Mesendoderm (in vitro differentiated cells): Measurements from ENCODE around the gene USP49.

Experiments used
- DNase-seq: peaks from one replicate; pipeline ENCODE4 v3.0.0; 2013
- H2AK5ac ChIP-seq: 2 replicates; pipeline ENCODE4 v1.6.1; 2013; ENCODE audit warnings: low read length, inconsistent platforms
- H2BK120ac ChIP-seq: 2 replicates; pipeline ENCODE4 v1.6.1; 2013; ENCODE audit warnings: low read depth, mild to moderate bottlenecking, low read length, moderate library complexity, mixed read lengths
- H2BK15ac ChIP-seq: replicated peaks from 2 replicates; pipeline ENCODE4 v1.6.1; 2013; ENCODE audit warnings: low read depth, mild to moderate bottlenecking, moderate library complexity
- H2BK5ac ChIP-seq: 2 replicates; pipeline ENCODE4 v1.6.1; 2013; ENCODE audit warnings: low read length, inconsistent platforms
- H3K18ac ChIP-seq: 2 replicates; pipeline ENCODE4 v1.6.1; 2013; ENCODE audit warnings: mild to moderate bottlenecking, low read length, mixed read lengths
- H3K23ac ChIP-seq: one replicate; pipeline ENCODE4 v1.6.1; 2013; ENCODE audit warnings: low read length
- H3K27ac ChIP-seq: 2 replicates; pipeline ENCODE4 v1.5.1; 2013; ENCODE audit warnings: low read depth, mild to moderate bottlenecking, inconsistent platforms, low read length, moderate library complexity
- H3K27me3 ChIP-seq: 2 replicates; pipeline ENCODE4 v1.6.1; 2013; ENCODE audit warnings: low read length, control low read depth, mild to moderate bottlenecking, inconsistent platforms; ENCODE audit not compliant: insufficient read depth, poor library complexity
- H3K36me3 ChIP-seq: 2 replicates; pipeline ENCODE4 v1.6.1; 2013; ENCODE audit warnings: low read length, inconsistent platforms; ENCODE audit not compliant: control insufficient read depth, insufficient read depth
- H3K4ac ChIP-seq: one replicate; pipeline ENCODE4 v1.6.1; 2013; ENCODE audit warnings: low read depth, mild to moderate bottlenecking, low read length, moderate library complexity
- H3K4me1 ChIP-seq: 2 replicates; pipeline ENCODE4 v1.6.1; 2013; ENCODE audit warnings: low read depth, low read length, inconsistent platforms; ENCODE audit not compliant: control insufficient read depth
- H3K4me2 ChIP-seq: 2 replicates; pipeline ENCODE4 v1.6.1; 2013; ENCODE audit warnings: low read length
- H3K4me3 ChIP-seq: 2 replicates; pipeline ENCODE4 v1.5.1; 2013; ENCODE audit warnings: mild to moderate bottlenecking, low read length
- H3K56ac ChIP-seq: one replicate; pipeline ENCODE4 v1.6.1; 2013; ENCODE audit warnings: low read length
- H3K79me1 ChIP-seq: 2 replicates; pipeline ENCODE4 v1.6.1; 2013; ENCODE audit warnings: low read length, inconsistent platforms
- H3K79me2 ChIP-seq: 2 replicates; pipeline ENCODE4 v1.6.1; 2013; ENCODE audit warnings: mild to moderate bottlenecking, low read length; ENCODE audit not compliant: control insufficient read depth, insufficient read depth
- H3K9ac ChIP-seq: 2 replicates; pipeline ENCODE4 v1.6.1; 2013; ENCODE audit warnings: low read length, inconsistent platforms
- H4K5ac ChIP-seq: one replicate; pipeline ENCODE4 v1.6.1; 2013; ENCODE audit warnings: low read length
- H4K8ac ChIP-seq: one replicate; pipeline ENCODE4 v1.6.1; 2013; ENCODE audit warnings: low read depth, mild to moderate bottlenecking, control low read depth, low read length, moderate library complexity
- WGBS: extraction: QIAGEN DNeasy Blood & Tissue Kit; methylation state at CpG from one replicate; pipeline ENCODE4 v1.1.7; 2013; ENCODE audit warnings: low lambda C conversion rate, missing lambda C conversion rate; ENCODE audit not compliant: insufficient coverage; ENCODE audit errors: extremely low coverage; 5-methylcytosine and 5-hydroxymethylcytosine counted together

USP49 gene

GRCh38 chr6:41787219-41787917, 107.8 kb downstream of the USP49 start, which contains the start of gene TOMM6:
TSS of gene TOMM6 (plus strand) at chr6:41787694. CDS start at chr6:41787698, 4 bp downstream.
- Histone ChIP-seq H3K56ac (peak within 1 kb of the TSS; percentile 99), H3K4me1 (no peaks in the 10 kb centered on the region), H3K4me2 (peak within 1 kb of the TSS; percentile 98), H4K5ac (peak within 1 kb of the TSS; percentile 26), H2BK120ac (no peak within 1 kb of the TSS), H3K4me3 (peak within 1 kb of the TSS; percentile 100), H4K8ac (peak within 1 kb of the TSS; percentile 87), H3K23ac (no peak within 1 kb of the TSS), H3K18ac (peak within 1 kb of the TSS; percentile 64), H3K79me2 (peaks cover 7% of the 10 kb centered on the region), H3K36me3 (peaks cover 7% of the 10 kb centered on the region), H3K27ac (peak within 1 kb of the TSS; percentile 69), H2BK5ac (peak within 1 kb of the TSS; percentile 85), H2AK5ac (peak within 1 kb of the TSS; percentile 98), H3K9ac (peak within 1 kb of the TSS; percentile 99), H3K4ac (peak within 1 kb of the TSS; percentile 95), H3K79me1 (peaks cover 9% of the 10 kb centered on the region), H3K27me3 (peaks cover 5% of the 10 kb centered on the region), H2BK15ac (no peak within 1 kb of the TSS)
- no CpG with 5 or more reads among the region's 55 CpGs for WGBS
- peak; percentile 97 for DNase-seq

- Histone ChIP-seq H3K79me2 (peaks cover 7% of the 10 kb centered on the region), H3K23ac (no peak overlapping the region), H3K4me1 (no peaks in the 10 kb centered on the region), H3K56ac (peak overlapping the region; percentile 97), H3K18ac (no peak overlapping the region), H3K36me3 (peaks cover 7% of the 10 kb centered on the region), H3K4me2 (peak overlapping the region; percentile 98), H3K79me1 (peaks cover 9% of the 10 kb centered on the region), H4K8ac (no peak overlapping the region), H2BK120ac (no peak overlapping the region), H3K4me3 (peak overlapping the region; percentile 71), H2AK5ac (no peak overlapping the region), H3K27ac (peak overlapping the region; percentile 57), H4K5ac (no peak overlapping the region), H3K27me3 (peaks cover 5% of the 10 kb centered on the region), H3K9ac (peak overlapping the region; percentile 88), H2BK5ac (no peak overlapping the region), H2BK15ac (no peak overlapping the region), H3K4ac (no peak overlapping the region)
- DNase-seq = peak; percentile 84
- WGBS = no CpG with 5 or more reads among the region's 58 CpGs
Observed at GRCh38 chr6:41786451-41787218, 108.5 kb downstream of the USP49 start.

- peak; percentile 48 for DNase-seq
- no peak overlapping the region for H2AK5ac ChIP-seq
- no peak overlapping the region for H2BK15ac ChIP-seq
- peak overlapping the region; percentile 6 for H3K4me3 ChIP-seq
- H4K5ac ChIP-seq = no peak overlapping the region
- peaks cover 7% of the 10 kb centered on the region for H3K79me2 ChIP-seq
- no peak overlapping the region for H2BK5ac ChIP-seq
- H3K4me1 ChIP-seq = no peaks in the 10 kb centered on the region
- H3K9ac ChIP-seq = peak overlapping the region; percentile 56
- H3K27ac ChIP-seq = no peak overlapping the region
- peaks cover 5% of the 10 kb centered on the region for H3K27me3 ChIP-seq
- no CpG with 5 or more reads among the region's 29 CpGs for WGBS
- no peak overlapping the region for H4K8ac ChIP-seq
- peaks cover 9% of the 10 kb centered on the region for H3K79me1 ChIP-seq
- H3K56ac ChIP-seq = peak overlapping the region; percentile 69
- no peak overlapping the region for H3K18ac ChIP-seq
- H3K4me2 ChIP-seq = peak overlapping the region; percentile 21
- no peak overlapping the region for H2BK120ac ChIP-seq
- H3K23ac ChIP-seq = no peak overlapping the region
- peaks cover 7% of the 10 kb centered on the region for H3K36me3 ChIP-seq
- H3K4ac ChIP-seq = no peak overlapping the region
Observed at GRCh38 chr6:41785689-41786450, 109.3 kb downstream of the USP49 start.

- H3K4me2 ChIP-seq = no peak overlapping the region
- no peak for DNase-seq
- H3K4me3 ChIP-seq = no peak overlapping the region
- H3K36me3 ChIP-seq = peaks cover 7% of the 10 kb centered on the region
- H3K27ac ChIP-seq = no peak overlapping the region
- H4K8ac ChIP-seq = no peak overlapping the region
- peaks cover 5% of the 10 kb centered on the region for H3K27me3 ChIP-seq
- no peaks in the 10 kb centered on the region for H3K4me1 ChIP-seq
- peak overlapping the region; percentile 34 for H3K56ac ChIP-seq
- H4K5ac ChIP-seq = no peak overlapping the region
- WGBS = no CpG with 5 or more reads among the region's 11 CpGs
- no peak overlapping the region for H3K18ac ChIP-seq
- H3K79me1 ChIP-seq = peaks cover 9% of the 10 kb centered on the region
- H3K9ac ChIP-seq = no peak overlapping the region
- peaks cover 7% of the 10 kb centered on the region for H3K79me2 ChIP-seq
- H3K4ac ChIP-seq = no peak overlapping the region
- H2BK5ac ChIP-seq = no peak overlapping the region
- H2AK5ac ChIP-seq = no peak overlapping the region
- no peak overlapping the region for H2BK15ac ChIP-seq
- no peak overlapping the region for H3K23ac ChIP-seq
- no peak overlapping the region for H2BK120ac ChIP-seq
Observed at GRCh38 chr6:41785254-41785653, 109.9 kb downstream of the USP49 start.

- Histone ChIP-seq H3K23ac (no peak overlapping the region), H3K27me3 (peaks cover 5% of the 10 kb centered on the region), H3K79me2 (peaks cover 7% of the 10 kb centered on the region), H3K27ac (no peak overlapping the region), H2BK5ac (no peak overlapping the region), H2AK5ac (no peak overlapping the region), H3K4ac (no peak overlapping the region), H2BK120ac (no peak overlapping the region), H3K4me2 (no peak overlapping the region), H3K4me1 (no peaks in the 10 kb centered on the region), H2BK15ac (no peak overlapping the region), H3K18ac (no peak overlapping the region), H3K36me3 (peaks cover 4% of the 10 kb centered on the region), H3K56ac (no peak overlapping the region), H3K79me1 (peaks cover 7% of the 10 kb centered on the region), H3K4me3 (no peak overlapping the region), H3K9ac (no peak overlapping the region), H4K8ac (no peak overlapping the region), H4K5ac (no peak overlapping the region)
- DNase-seq = peak; percentile 19
- no CpG with 5 or more reads among the region's 5 CpGs for WGBS
Observed at GRCh38 chr6:41784581-41785171, 110.5 kb downstream of the USP49 start.
